SH-SY5Y (cell line): Measurements from ENCODE around the gene PGP.

Experiments used
- GATA2 ChIP-seq: IDR thresholded peaks from 2 replicates; pipeline ENCODE4 v1.6.1; 2011; ENCODE audit warnings: mild to moderate bottlenecking, low read depth, low read length
- GATA3 ChIP-seq: IDR thresholded peaks from 2 replicates; pipeline ENCODE4 v1.6.1; 2011; ENCODE audit warnings: low read depth, mild to moderate bottlenecking, low read length, moderate library complexity

GRCh38 chr16:2226245-2226793, 11.7 kb upstream of the PGP start:
- TF ChIP-seq GATA2 (no peak), GATA3 (no peak)
